ENCODE results near the gene PGLYRP4. TPM values are rescaled to one million over a fixed set of nuclear protein-coding genes. Genes with fewer than 3 reads are reported as not detected.
A peak's percentile ranks its signal among the peaks of the same experiment; 100 is the strongest.

The PGLYRP4 gene
- total RNA-seq (not detected), total RNA-seq (0 reads per million in 2 donors)

GRCh38 chr1:153348511-153349362 lies at the start of gene PGLYRP4:
PGLYRP4 (minus strand) TSS chr1:153348841; CDS start chr1:153347932, 909 bp downstream.
- no peaks in the 10 kb centered on the region for H3K36me3 Mint-ChIP-seq (ENCODE audit: low read depth)
- ATAC-seq = no peak
- peaks cover 37% of the 10 kb centered on the region for H3K27me3 Mint-ChIP-seq
- DNase-seq = no peak
- no peaks in the 10 kb centered on the region for H3K9me3 ChIP-seq (ENCODE audit: control insufficient read depth, low read length, poor library complexity, severe bottlenecking)
- no peak within 1 kb of the TSS for H3K4me3 Mint-ChIP-seq
- peaks cover 36% of the 10 kb centered on the region for H3K4me1 Mint-ChIP-seq
- H3K27ac Mint-ChIP-seq = no peak within 1 kb of the TSS

GRCh38 chr1:153397924-153398651 lies 49.4 kb upstream of the PGLYRP4 start:
- DNase-seq (no peak), ATAC-seq (no peak)
- no peak overlapping the region for H3K27ac Mint-ChIP-seq
- no peak overlapping the region for H3K4me3 Mint-ChIP-seq
- no peaks in the 10 kb centered on the region for H3K9me3 ChIP-seq (ENCODE audit: control insufficient read depth, low read length, poor library complexity, severe bottlenecking)
- peaks cover 2% of the 10 kb centered on the region for H3K36me3 Mint-ChIP-seq (ENCODE audit: low read depth)
- peaks cover 64% of the 10 kb centered on the region for H3K27me3 Mint-ChIP-seq
- peaks cover 2% of the 10 kb centered on the region for H3K4me1 Mint-ChIP-seq

GRCh38 chr1:153397051-153397923 lies 48.6 kb upstream of the PGLYRP4 start:
- Mint-ChIP-seq H3K27me3 (peaks cover 71% of the 10 kb centered on the region), H3K4me3 (no peak overlapping the region), H3K36me3 (ENCODE audit: low read depth) (peaks cover 2% of the 10 kb centered on the region), H3K4me1 (peaks cover 2% of the 10 kb centered on the region), H3K27ac (peak overlapping the region; percentile 41)
- ATAC-seq (no peak), DNase-seq (no peak)
- no peaks in the 10 kb centered on the region for H3K9me3 ChIP-seq (ENCODE audit: control insufficient read depth, low read length, poor library complexity, severe bottlenecking)

- DNase-seq (no peak), ATAC-seq (no peak)
- no peaks in the 10 kb centered on the region for H3K9me3 ChIP-seq (ENCODE audit: control insufficient read depth, low read length, poor library complexity, severe bottlenecking)
- Mint-ChIP-seq H3K36me3 (ENCODE audit: low read depth) (peaks cover 2% of the 10 kb centered on the region), H3K4me3 (no peak overlapping the region), H3K27me3 (peaks cover 73% of the 10 kb centered on the region), H3K4me1 (no peaks in the 10 kb centered on the region), H3K27ac (peak overlapping the region; percentile 8)
Measured at GRCh38 chr1:153396461-153396860, 47.8 kb upstream of the PGLYRP4 start.

- Mint-ChIP-seq H3K27me3 (peaks cover 80% of the 10 kb centered on the region), H3K4me1 (peaks cover 1% of the 10 kb centered on the region), H3K36me3 (ENCODE audit: low read depth) (peaks cover 2% of the 10 kb centered on the region), H3K27ac (peak overlapping the region; percentile 8), H3K4me3 (no peak overlapping the region)
- ATAC-seq (no peak), DNase-seq (no peak)
- H3K9me3 ChIP-seq (ENCODE audit: control insufficient read depth, low read length, poor library complexity, severe bottlenecking) = no peaks in the 10 kb centered on the region
Measured at GRCh38 chr1:153395776-153396175, 47.1 kb upstream of the PGLYRP4 start.

GRCh38 chr1:153395136-153395685 lies 46.6 kb upstream of the PGLYRP4 start:
- ATAC-seq (no peak), DNase-seq (no peak)
- no peak overlapping the region for H3K4me3 Mint-ChIP-seq
- peaks cover 86% of the 10 kb centered on the region for H3K27me3 Mint-ChIP-seq
- peaks cover 2% of the 10 kb centered on the region for H3K4me1 Mint-ChIP-seq
- peaks cover 2% of the 10 kb centered on the region for H3K36me3 Mint-ChIP-seq (ENCODE audit: low read depth)
- no peak overlapping the region for H3K27ac Mint-ChIP-seq
- H3K9me3 ChIP-seq (ENCODE audit: control insufficient read depth, low read length, poor library complexity, severe bottlenecking) = no peaks in the 10 kb centered on the region

GRCh38 chr1:153394391-153394790 lies 45.8 kb upstream of the PGLYRP4 start:
- H3K4me3 Mint-ChIP-seq = no peak overlapping the region
- H3K27me3 Mint-ChIP-seq = peaks cover 87% of the 10 kb centered on the region
- DNase-seq (no peak), ATAC-seq (no peak)
- H3K9me3 ChIP-seq (ENCODE audit: control insufficient read depth, low read length, poor library complexity, severe bottlenecking) = no peaks in the 10 kb centered on the region
- peaks cover 2% of the 10 kb centered on the region for H3K4me1 Mint-ChIP-seq
- no peak overlapping the region for H3K27ac Mint-ChIP-seq
- peaks cover 2% of the 10 kb centered on the region for H3K36me3 Mint-ChIP-seq (ENCODE audit: low read depth)

- peaks cover 2% of the 10 kb centered on the region for H3K36me3 Mint-ChIP-seq (ENCODE audit: low read depth)
- peaks cover 2% of the 10 kb centered on the region for H3K4me1 Mint-ChIP-seq
- no peak for DNase-seq
- H3K9me3 ChIP-seq (ENCODE audit: control insufficient read depth, low read length, poor library complexity, severe bottlenecking) = no peaks in the 10 kb centered on the region
- no peak overlapping the region for H3K27ac Mint-ChIP-seq
- peaks cover 86% of the 10 kb centered on the region for H3K27me3 Mint-ChIP-seq
- H3K4me3 Mint-ChIP-seq = no peak overlapping the region
- ATAC-seq = no peak
Measured at GRCh38 chr1:153393926-153394325, 45.3 kb upstream of the PGLYRP4 start.

GRCh38 chr1:153392822-153393221 lies 44.2 kb upstream of the PGLYRP4 start:
- Mint-ChIP-seq H3K36me3 (ENCODE audit: low read depth) (peaks cover 2% of the 10 kb centered on the region), H3K27ac (no peak overlapping the region), H3K4me3 (no peak overlapping the region), H3K4me1 (peaks cover 2% of the 10 kb centered on the region), H3K27me3 (peaks cover 83% of the 10 kb centered on the region)
- no peak for ATAC-seq
- no peaks in the 10 kb centered on the region for H3K9me3 ChIP-seq (ENCODE audit: control insufficient read depth, low read length, poor library complexity, severe bottlenecking)
- DNase-seq = no peak

GRCh38 chr1:153392258-153392657 lies 43.6 kb upstream of the PGLYRP4 start:
- DNase-seq (no peak), ATAC-seq (no peak)
- Mint-ChIP-seq H3K27ac (no peak overlapping the region), H3K4me3 (no peak overlapping the region), H3K4me1 (peaks cover 2% of the 10 kb centered on the region), H3K36me3 (ENCODE audit: low read depth) (peaks cover under 1% of the 10 kb centered on the region), H3K27me3 (peaks cover 81% of the 10 kb centered on the region)
- H3K9me3 ChIP-seq (ENCODE audit: control insufficient read depth, low read length, poor library complexity, severe bottlenecking) = no peaks in the 10 kb centered on the region

- H3K27ac Mint-ChIP-seq = no peak within 1 kb of the TSS
- no peak within 1 kb of the TSS for H3K4me3 Mint-ChIP-seq
- peaks cover 70% of the 10 kb centered on the region for H3K27me3 Mint-ChIP-seq
- no peaks in the 10 kb centered on the region for H3K36me3 Mint-ChIP-seq (ENCODE audit: low read depth)
- H3K9me3 ChIP-seq (ENCODE audit: control insufficient read depth, low read length, poor library complexity, severe bottlenecking) = no peaks in the 10 kb centered on the region
- ATAC-seq (no peak), DNase-seq (no peak)
- peaks cover 2% of the 10 kb centered on the region for H3K4me1 Mint-ChIP-seq
Measured at GRCh38 chr1:153390938-153391710, 42.5 kb upstream of the PGLYRP4 start, which contains the start of gene S100A8. S100A8 (minus strand) TSS chr1:153391073; CDS start chr1:153390535, 538 bp downstream.
